HepG2 (cell line): ENCODE results near the gene GPC6. TPM values are rescaled to one million over a fixed set of nuclear protein-coding genes. Genes with fewer than 3 reads are reported as not detected.
A peak's percentile ranks its signal among the peaks of the same experiment; 100 is the strongest.

Source experiments
- FOXA1 ChIP-seq, 2 experiments: fragments of 450-650 bp in 1 of 2; sonication (generic) in 1 of 2; formaldehyde crosslinking in 1 of 2; IDR thresholded peaks; 2 replicates each; pipeline versions ENCODE4 v1.4.0 to v1.6.1; 2016 to 2020; ENCODE audit warnings: missing genetic modification reagents in 1 of 2
- GATAD2A ChIP-seq: IDR thresholded peaks from 2 replicates; pipeline ENCODE4 v1.6.1; 2016
- NR2C2 ChIP-seq: sonication (generic); formaldehyde crosslinking; IDR thresholded peaks from 2 replicates; pipeline ENCODE4 v1.4.0; 2020; ENCODE audit warnings: missing genetic modification reagents, mild to moderate bottlenecking, moderate library complexity, borderline replicate concordance
- SOX13 ChIP-seq, 3 experiments: fragments of 450-650 bp in 1 of 3; sonication (generic) in 1 of 3; formaldehyde crosslinking in 1 of 3; IDR thresholded peaks in 2 of 3; conservative IDR thresholded peaks in 1 of 3; 2 replicates each; pipeline versions ENCODE4 v1.5.0 to v1.6.1; 2016 to 2020; ENCODE audit warnings: antibody characterized with exemption in 1 of 3, mild to moderate bottlenecking in 1 of 3, missing compliant biosample characterization in 1 of 3, missing genetic modification reagents in 1 of 3, moderate library complexity in 1 of 3
- SOX5 ChIP-seq: IDR thresholded peaks from 2 replicates; pipeline ENCODE4 v1.6.1; 2016; ENCODE audit warnings: borderline replicate concordance
- ZNF598 ChIP-seq: sonication (generic); formaldehyde crosslinking; IDR thresholded peaks from 2 replicates; pipeline ENCODE4 v1.5.1; 2020; ENCODE audit warnings: mild to moderate bottlenecking, missing genetic modification reagents, borderline replicate concordance
- polyA plus RNA-seq, 8 experiments: library from polyadenylated mRNA; depleted of rRNA in 3 of 8; stranded (reverse) in 7 of 8; unstranded in 1 of 8; fragments of >200 nt; fragmentation: Illumina TruSeq in 4 of 8; extraction: Trizol in 4 of 8; gene quantifications; 2 replicates each; pipeline versions ENCODE4 v1.2.1 to v1.2.3, GENCODE V29; 2011 to 2016; ENCODE audit warnings: low read depth in 4 of 8, missing spikeins in 1 of 8, mixed read lengths in 1 of 8; ENCODE audit not compliant: insufficient read depth in 1 of 8
- total RNA-seq, 5 experiments: library from RNA; depleted of rRNA; stranded (reverse); fragments of >200 nt; fragmentation: Illumina TruSeq; extraction: Trizol; gene quantifications; 2 replicates each; pipeline ENCODE4 v1.2.3, GENCODE V29; 2016; ENCODE audit warnings: low read depth in 1 of 5
- TF ChIP-seq, protein P1 (sequence below), 2 experiments: sonication (generic) in 1 of 2; formaldehyde crosslinking in 1 of 2; IDR thresholded peaks; 2 replicates each; pipeline versions ENCODE4 v1.5.1 to v1.6.1; 2011 to 2020; ENCODE audit warnings: borderline replicate concordance in 1 of 2, low read depth in 1 of 2, low read length in 1 of 2, mild to moderate bottlenecking in 1 of 2, missing genetic modification reagents in 1 of 2, moderate library complexity in 1 of 2
- TF ChIP-seq, protein P2 (sequence below): IDR thresholded peaks from 2 replicates; pipeline ENCODE4 v1.6.1; 2016
- TF ChIP-seq, protein P3 (sequence below), 2 experiments: fragments of 450-650 bp in 1 of 2; sonication (generic) in 1 of 2; formaldehyde crosslinking; IDR thresholded peaks; 2 replicates each; pipeline versions ENCODE4 v1.5.0 to v1.8.0; 2020 to 2022; ENCODE audit warnings: mild to moderate bottlenecking in 1 of 2, missing genetic modification reagents in 1 of 2
- TF ChIP-seq, protein P4 (sequence below): sonication (generic); formaldehyde crosslinking; IDR thresholded peaks from 2 replicates; pipeline ENCODE4 v1.4.0; 2020; ENCODE audit warnings: missing genetic modification reagents

The GPC6 gene
- total and polyA plus RNA-seq, 2 of the 13 experiments (the other 11 are each of a cell fraction or from before 2014, with no cell fraction given): 24.5 to 33.9 TPM

DNA sequence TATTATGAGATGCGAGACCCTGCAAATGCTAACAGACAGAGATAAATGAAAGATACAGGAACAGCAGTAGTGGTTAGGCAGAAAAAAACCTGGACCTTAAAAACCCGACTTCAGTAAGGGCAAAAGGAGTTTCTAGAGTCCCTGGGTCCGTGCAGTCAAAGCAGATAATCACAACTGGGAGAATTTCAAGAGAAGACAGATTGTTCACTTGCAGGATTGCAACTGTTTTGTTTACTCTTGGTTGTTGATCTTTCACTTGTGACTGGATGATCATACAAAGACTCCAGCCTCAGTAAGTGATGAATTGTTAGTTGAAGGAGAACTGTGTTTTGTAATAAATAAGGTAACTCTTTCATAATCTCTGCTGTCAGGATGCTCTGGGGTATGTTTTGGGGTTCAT is 135.1 kb downstream of the GPC6 start (continued):
- peak; percentile 58; the same call in 1 of the 2 replicates for TF ChIP-seq SOX5 (CRISPR knock-in tag)
- TF ChIP-seq, protein P1, sequence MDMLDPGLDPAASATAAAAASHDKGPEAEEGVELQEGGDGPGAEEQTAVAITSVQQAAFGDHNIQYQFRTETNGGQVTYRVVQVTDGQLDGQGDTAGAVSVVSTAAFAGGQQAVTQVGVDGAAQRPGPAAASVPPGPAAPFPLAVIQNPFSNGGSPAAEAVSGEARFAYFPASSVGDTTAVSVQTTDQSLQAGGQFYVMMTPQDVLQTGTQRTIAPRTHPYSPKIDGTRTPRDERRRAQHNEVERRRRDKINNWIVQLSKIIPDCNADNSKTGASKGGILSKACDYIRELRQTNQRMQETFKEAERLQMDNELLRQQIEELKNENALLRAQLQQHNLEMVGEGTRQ (IDR thresholded peaks at IDR 0.05; ENCODE audit: low read depth, low read length): no peak
- TF ChIP-seq, protein P1 (CRISPR knock-in tag; IDR thresholded peaks at IDR 0.05; ENCODE audit: borderline replicate concordance): no peak
- TF ChIP-seq, protein P2, sequence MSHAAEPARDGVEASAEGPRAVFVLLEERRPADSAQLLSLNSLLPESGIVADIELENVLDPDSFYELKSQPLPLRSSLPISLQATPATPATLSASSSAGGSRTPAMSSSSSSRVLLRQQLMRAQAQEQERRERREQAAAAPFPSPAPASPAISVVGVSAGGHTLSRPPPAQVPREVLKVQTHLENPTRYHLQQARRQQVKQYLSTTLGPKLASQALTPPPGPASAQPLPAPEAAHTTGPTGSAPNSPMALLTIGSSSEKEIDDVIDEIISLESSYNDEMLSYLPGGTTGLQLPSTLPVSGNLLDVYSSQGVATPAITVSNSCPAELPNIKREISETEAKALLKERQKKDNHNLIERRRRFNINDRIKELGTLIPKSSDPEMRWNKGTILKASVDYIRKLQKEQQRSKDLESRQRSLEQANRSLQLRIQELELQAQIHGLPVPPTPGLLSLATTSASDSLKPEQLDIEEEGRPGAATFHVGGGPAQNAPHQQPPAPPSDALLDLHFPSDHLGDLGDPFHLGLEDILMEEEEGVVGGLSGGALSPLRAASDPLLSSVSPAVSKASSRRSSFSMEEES: peak; percentile 84
- TF ChIP-seq FOXA1 (IDR thresholded peaks at IDR 0.05): peak; percentile 47; the same call in 1 of the 2 replicates
- peak; percentile 69 for TF ChIP-seq FOXA1 (CRISPR knock-in tag; IDR thresholded peaks at IDR 0.05)
- TF ChIP-seq NR2C2 (CRISPR knock-in tag): no peak
- no peak for TF ChIP-seq ZNF598 (CRISPR knock-in tag)
- peak; percentile 44 for TF ChIP-seq GATAD2A (CRISPR knock-in tag)
- no peak for TF ChIP-seq SOX13 (IDR thresholded peaks at IDR 0.05)
- peak in 1 of 2 experiments; percentile 70; a peak in 2 of 4 replicates for TF ChIP-seq SOX13 (CRISPR knock-in tag; conservative IDR thresholded peaks at IDR 0.05 in 1 of 2, IDR thresholded peaks at IDR 0.05 in 1 of 2)
- TF ChIP-seq, protein P3, sequence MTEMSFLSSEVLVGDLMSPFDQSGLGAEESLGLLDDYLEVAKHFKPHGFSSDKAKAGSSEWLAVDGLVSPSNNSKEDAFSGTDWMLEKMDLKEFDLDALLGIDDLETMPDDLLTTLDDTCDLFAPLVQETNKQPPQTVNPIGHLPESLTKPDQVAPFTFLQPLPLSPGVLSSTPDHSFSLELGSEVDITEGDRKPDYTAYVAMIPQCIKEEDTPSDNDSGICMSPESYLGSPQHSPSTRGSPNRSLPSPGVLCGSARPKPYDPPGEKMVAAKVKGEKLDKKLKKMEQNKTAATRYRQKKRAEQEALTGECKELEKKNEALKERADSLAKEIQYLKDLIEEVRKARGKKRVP (CRISPR knock-in tag; IDR thresholded peaks at IDR 0.05): 0 out of 4 replicates have a peak, but pooled peaks of 1 of the 2 experiments have one; percentile 24
- TF ChIP-seq, protein P4, sequence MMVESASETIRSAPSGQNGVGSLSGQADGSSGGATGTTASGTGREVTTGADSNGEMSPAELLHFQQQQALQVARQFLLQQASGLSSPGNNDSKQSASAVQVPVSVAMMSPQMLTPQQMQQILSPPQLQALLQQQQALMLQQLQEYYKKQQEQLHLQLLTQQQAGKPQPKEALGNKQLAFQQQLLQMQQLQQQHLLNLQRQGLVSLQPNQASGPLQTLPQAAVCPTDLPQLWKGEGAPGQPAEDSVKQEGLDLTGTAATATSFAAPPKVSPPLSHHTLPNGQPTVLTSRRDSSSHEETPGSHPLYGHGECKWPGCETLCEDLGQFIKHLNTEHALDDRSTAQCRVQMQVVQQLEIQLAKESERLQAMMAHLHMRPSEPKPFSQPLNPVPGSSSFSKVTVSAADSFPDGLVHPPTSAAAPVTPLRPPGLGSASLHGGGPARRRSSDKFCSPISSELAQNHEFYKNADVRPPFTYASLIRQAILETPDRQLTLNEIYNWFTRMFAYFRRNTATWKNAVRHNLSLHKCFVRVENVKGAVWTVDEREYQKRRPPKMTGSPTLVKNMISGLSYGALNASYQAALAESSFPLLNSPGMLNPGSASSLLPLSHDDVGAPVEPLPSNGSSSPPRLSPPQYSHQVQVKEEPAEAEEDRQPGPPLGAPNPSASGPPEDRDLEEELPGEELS (CRISPR knock-in tag): peak; percentile 63
